Panc1 (cell line): Measurements from ENCODE around the gene ZBTB40. TPM values are rescaled to one million over a fixed set of nuclear protein-coding genes. Genes with fewer than 3 reads are reported as not detected.

Experiments used
- ATAC-seq: fragments of 200-7000 bp; cut with Tn5 transposase; 2 replicates; pipeline ENCODE4 v1.9.1; 2020; ENCODE audit warnings: mild to moderate bottlenecking, moderate library complexity
- BruUV-seq: library from RNA; stranded (reverse); fragments of 400-500 nt; replicated peaks from 2 replicates; lab custom pipeline; 2021; lab: Mats Ljungman, UMichigan
- CTCF ChIA-PET: fragments of 300-600 bp; sonication (Branson Sonifier 250); formaldehyde crosslinking; loops from one replicate; lab custom pipeline; 2022; ENCODE audit warnings: antibody characterized with exemption; lab: Charles Lee
- POLR2A ChIA-PET: fragments of 300-600 bp; sonication (Branson Sonifier 250); formaldehyde crosslinking; loops from one replicate; lab custom pipeline; 2022; ENCODE audit warnings: antibody characterized with exemption; lab: Charles Lee
- DNase-seq: peaks from one replicate; pipeline ENCODE4 v3.0.0-alpha.2; 2010; ENCODE audit warnings: low read depth, low spot score
- H3K27ac ChIP-seq: 2 replicates; pipeline ENCODE4 v1.5.1; 2011; ENCODE audit warnings: mild to moderate bottlenecking, low read length, inconsistent platforms
- H3K27me3 ChIP-seq: fragments of 200-500 bp; sonication (Bioruptor generic); 2 replicates; pipeline ENCODE4 v1.6.0; 2014; ENCODE audit warnings: low read length, inconsistent platforms; ENCODE audit not compliant: control insufficient read depth, insufficient read depth
- H3K36me3 ChIP-seq: fragments of 200-500 bp; sonication (Bioruptor generic); 2 replicates; pipeline ENCODE4 v1.5.1; 2014; ENCODE audit warnings: inconsistent platforms, mild to moderate bottlenecking, low read length, moderate library complexity; ENCODE audit not compliant: control insufficient read depth, insufficient read depth
- H3K4me1 ChIP-seq: 2 replicates; pipeline ENCODE4 v1.5.1; 2011; ENCODE audit warnings: inconsistent platforms, mild to moderate bottlenecking, low read length, moderate library complexity; ENCODE audit not compliant: control insufficient read depth, insufficient read depth
- H3K4me3 ChIP-seq, 2 experiments: 2 replicates each; pipeline ENCODE4 v1.5.1; 2011 to 2012; ENCODE audit warnings: low read depth in 2 of 2, low read length in 2 of 2, mild to moderate bottlenecking in 2 of 2, inconsistent platforms in 1 of 2, moderate library complexity in 1 of 2
- H3K9me3 ChIP-seq: fragments of 200-500 bp; sonication (Bioruptor generic); 2 replicates; pipeline ENCODE4 v1.5.1; 2014; ENCODE audit warnings: low read depth, mild to moderate bottlenecking, inconsistent platforms, low read length, moderate library complexity; ENCODE audit not compliant: control insufficient read depth, insufficient read depth
- CTCF ChIP-seq: fragments of 450-650 bp; IDR thresholded peaks from 2 replicates; pipeline ENCODE4 v1.5.1; 2017; ENCODE audit warnings: mild to moderate bottlenecking
- POLR2AphosphoS5 ChIP-seq: IDR thresholded peaks from 2 replicates; pipeline ENCODE4 v1.6.1; 2012; ENCODE audit warnings: mild to moderate bottlenecking, low read depth, low read length, moderate library complexity
- SIN3A ChIP-seq: IDR thresholded peaks from 2 replicates; pipeline ENCODE4 v1.6.1; 2012; ENCODE audit warnings: low read depth, mild to moderate bottlenecking, low read length, moderate library complexity, borderline replicate concordance; ENCODE audit not compliant: insufficient read depth
- TCF7L2 ChIP-seq: IDR thresholded peaks from 2 replicates; pipeline ENCODE4 v1.6.1; 2011; ENCODE audit warnings: mild to moderate bottlenecking, low read depth, low read length, inconsistent platforms
- in situ Hi-C: cut with HindIII; loops from 2 replicates; pipeline ENCODE4 v1.10.0; 2016; ENCODE audit warnings: low sequenced_read_pairs, low pct_unique_long_range_greater_than_20kb
- intact Hi-C: fragments of 100-400 bp; cut with micrococcal nuclease; formaldehyde crosslinking; loops from one replicate; pipeline ENCODE4 v1.10.0; 2022; ENCODE audit not compliant: unreplicated experiment
- total RNA-seq: library from RNA; stranded (reverse); gene quantifications from one replicate; pipeline ENCODE4 v1.2.1, GENCODE V29; 2021; ENCODE audit not compliant: unreplicated experiment
- TF ChIP-seq, protein P1 (sequence below), 2 experiments: IDR thresholded peaks; 2 replicates each; pipeline ENCODE4 v1.6.1; 2011 to 2012; ENCODE audit warnings: low read depth in 2 of 2, control low read depth in 1 of 2, low read length in 1 of 2, mild to moderate bottlenecking in 1 of 2, moderate library complexity in 1 of 2; ENCODE audit not compliant: insufficient read depth in 1 of 2

Gene ZBTB40
- total RNA-seq, 1 experiment from 2014 or later: 24.3 TPM

- no TSS peak for BruUV-seq
Observed at GRCh38 chr1:22443332-22443731, 8.3 kb upstream of the ZBTB40 start.

DNA sequence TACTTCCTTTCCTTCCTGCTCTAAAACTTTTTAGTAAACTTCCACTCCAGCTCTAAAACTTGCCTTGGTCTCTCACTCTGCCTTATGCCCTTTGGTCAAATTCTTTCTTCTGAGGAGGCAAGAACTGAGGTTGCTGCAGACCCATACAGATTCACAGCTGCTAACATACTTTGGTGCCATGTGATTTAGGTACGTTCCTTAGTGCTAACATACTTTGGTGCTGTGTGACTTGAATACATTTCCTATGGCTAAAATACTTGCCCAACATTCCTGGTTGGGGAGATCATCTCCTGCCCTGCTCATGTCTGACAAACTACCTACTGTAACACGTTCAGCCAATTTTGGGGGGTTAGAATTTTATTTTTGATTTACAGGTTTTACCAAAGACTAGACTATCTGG, 6.8 kb upstream of the ZBTB40 start:
- peaks cover 8% of the 10 kb centered on the region; the same call in 1 of the 2 replicates for H3K9me3 ChIP-seq
- peaks cover 16% of the 10 kb centered on the region for H3K4me1 ChIP-seq
- no TSS peak for BruUV-seq
- in situ Hi-C loops (no loop called here), intact Hi-C loops (no loop called here)
- H3K36me3 ChIP-seq: no peaks in the 10 kb centered on the region
- no peak for ATAC-seq
- ChIA-PET CTCF (no interaction called here), POLR2A (no interaction called here)
- H3K4me3 ChIP-seq: no peak overlapping the region
- DNase-seq: no peak
- TF ChIP-seq, protein P1, sequence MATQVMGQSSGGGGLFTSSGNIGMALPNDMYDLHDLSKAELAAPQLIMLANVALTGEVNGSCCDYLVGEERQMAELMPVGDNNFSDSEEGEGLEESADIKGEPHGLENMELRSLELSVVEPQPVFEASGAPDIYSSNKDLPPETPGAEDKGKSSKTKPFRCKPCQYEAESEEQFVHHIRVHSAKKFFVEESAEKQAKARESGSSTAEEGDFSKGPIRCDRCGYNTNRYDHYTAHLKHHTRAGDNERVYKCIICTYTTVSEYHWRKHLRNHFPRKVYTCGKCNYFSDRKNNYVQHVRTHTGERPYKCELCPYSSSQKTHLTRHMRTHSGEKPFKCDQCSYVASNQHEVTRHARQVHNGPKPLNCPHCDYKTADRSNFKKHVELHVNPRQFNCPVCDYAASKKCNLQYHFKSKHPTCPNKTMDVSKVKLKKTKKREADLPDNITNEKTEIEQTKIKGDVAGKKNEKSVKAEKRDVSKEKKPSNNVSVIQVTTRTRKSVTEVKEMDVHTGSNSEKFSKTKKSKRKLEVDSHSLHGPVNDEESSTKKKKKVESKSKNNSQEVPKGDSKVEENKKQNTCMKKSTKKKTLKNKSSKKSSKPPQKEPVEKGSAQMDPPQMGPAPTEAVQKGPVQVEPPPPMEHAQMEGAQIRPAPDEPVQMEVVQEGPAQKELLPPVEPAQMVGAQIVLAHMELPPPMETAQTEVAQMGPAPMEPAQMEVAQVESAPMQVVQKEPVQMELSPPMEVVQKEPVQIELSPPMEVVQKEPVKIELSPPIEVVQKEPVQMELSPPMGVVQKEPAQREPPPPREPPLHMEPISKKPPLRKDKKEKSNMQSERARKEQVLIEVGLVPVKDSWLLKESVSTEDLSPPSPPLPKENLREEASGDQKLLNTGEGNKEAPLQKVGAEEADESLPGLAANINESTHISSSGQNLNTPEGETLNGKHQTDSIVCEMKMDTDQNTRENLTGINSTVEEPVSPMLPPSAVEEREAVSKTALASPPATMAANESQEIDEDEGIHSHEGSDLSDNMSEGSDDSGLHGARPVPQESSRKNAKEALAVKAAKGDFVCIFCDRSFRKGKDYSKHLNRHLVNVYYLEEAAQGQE (IDR thresholded peaks at IDR 0.05; ENCODE audit: insufficient read depth in 1 of 2, low read depth in 2 of 2, low read length in 1 of 2): no peak
- TF ChIP-seq TCF7L2 (no peak), SIN3A (no peak), CTCF (no peak), POLR2AphosphoS5 (no peak)
- no peak overlapping the region for H3K27ac ChIP-seq
- H3K27me3 ChIP-seq: no peaks in the 10 kb centered on the region

More at GRCh38 chr1:22443332-22443731, 8.3 kb upstream of the ZBTB40 start:
- ATAC-seq (no peak), DNase-seq (no peak)
- CTCF ChIA-PET: interaction anchor here (0.6 kb wide), 1 partner anchor 79 kb away, joined by 3 read pairs; no protein-coding TSS in a partner anchor
- TF ChIP-seq POLR2AphosphoS5 (no peak), TCF7L2 (no peak), SIN3A (no peak), CTCF (no peak)
- TF ChIP-seq, protein P1 (IDR thresholded peaks at IDR 0.05; ENCODE audit: insufficient read depth in 1 of 2, low read depth in 2 of 2, low read length in 1 of 2): no peak
- H3K36me3 ChIP-seq: no peaks in the 10 kb centered on the region
- no peaks in the 10 kb centered on the region for H3K27me3 ChIP-seq
- no peak overlapping the region for H3K27ac ChIP-seq
- intact Hi-C loops (no loop called here), in situ Hi-C loops (no loop called here)
- no peak overlapping the region for H3K4me3 ChIP-seq
- H3K9me3 ChIP-seq: peaks cover 13% of the 10 kb centered on the region; the same call in 1 of the 2 replicates
- POLR2A ChIA-PET: no interaction called here
- peaks cover 14% of the 10 kb centered on the region for H3K4me1 ChIP-seq
